Measurements from ENCODE around the gene SFRP4. TPM values are rescaled to one million over a fixed set of nuclear protein-coding genes. Genes with fewer than 3 reads are reported as not detected.

Gene SFRP4
- total and polyA plus RNA-seq, 2 of the 8 experiments (the other 6 are each of a cell fraction or from before 2014, with no cell fraction given) = 0.03 TPM; not detected in 1

- Histone ChIP-seq H2AFZ (ENCODE audit: low read length) (no peak overlapping the region), H2AK5ac (ENCODE audit: low read depth, low read length) (no peak overlapping the region), H3K4ac (replicated peaks; ENCODE audit: insufficient read length, low read depth, low read length) (no peak overlapping the region), H2BK120ac (replicated peaks; ENCODE audit: low read depth, low read length) (no peak overlapping the region), H4K20me1 (replicated peaks in 1 of 2; ENCODE audit: control insufficient read depth in 1 of 2, insufficient read depth in 2 of 2, low read length in 2 of 2) (no peaks in the 10 kb centered on the region), H3K56ac (replicated peaks; ENCODE audit: insufficient read length, low read depth, low read length) (no peak overlapping the region), H2BK12ac (ENCODE audit: low read depth, low read length) (no peak overlapping the region), H4K91ac (replicated peaks; ENCODE audit: insufficient read length, low read length) (no peak overlapping the region), H3K23me2 (ENCODE audit: low read depth, low read length) (no peaks in the 10 kb centered on the region), H3K79me2 (ENCODE audit: control insufficient read depth in 1 of 2, insufficient read depth in 2 of 2, low read length in 2 of 2) (no peaks in the 10 kb centered on the region), H3K79me1 (ENCODE audit: low read depth, low read length) (no peaks in the 10 kb centered on the region), H3K4me3 (ENCODE audit: extremely low read depth in 1 of 4, insufficient read depth in 2 of 4, low read depth in 3 of 4, low read length in 4 of 4) (no peak overlapping the region), H3K4me2 (ENCODE audit: insufficient read depth in 1 of 2, low read depth in 2 of 2, low read length in 2 of 2) (no peak overlapping the region), H4K5ac (ENCODE audit: insufficient read length, low read depth, low read length) (no peak overlapping the region), H2BK20ac (ENCODE audit: low read length) (no peak overlapping the region), H2BK15ac (ENCODE audit: low read length) (no peak overlapping the region), H3K9me3 (ENCODE audit: insufficient read depth in 2 of 2, low read depth in 1 of 2, low read length in 1 of 2) (no peaks in the 10 kb centered on the region), H3K9ac (replicated peaks in 1 of 4; ENCODE audit: extremely low read depth in 1 of 4, low read depth in 3 of 4, low read length in 3 of 4) (no peak overlapping the region), H3K14ac (ENCODE audit: insufficient read length) (no peak overlapping the region), H3K4me1 (replicated peaks in 1 of 4; ENCODE audit: control insufficient read depth in 3 of 4, insufficient read depth in 4 of 4, low read length in 3 of 4) (no peaks in the 10 kb centered on the region), H3K23ac (ENCODE audit: insufficient read length) (no peak overlapping the region), H4K8ac (ENCODE audit: extremely low read depth, insufficient read depth, low read length) (no peak overlapping the region), H3K27ac (ENCODE audit: low read depth, low read length) (no peak overlapping the region), H3K36me3 (ENCODE audit: control insufficient read depth in 2 of 4, insufficient read depth in 4 of 4, low read length in 3 of 4) (no peaks in the 10 kb centered on the region), H2BK5ac (ENCODE audit: low read depth, low read length) (no peak overlapping the region), H3K18ac (ENCODE audit: extremely low read depth, low read length) (no peak overlapping the region), H3K27me3 (replicated peaks in 1 of 4; ENCODE audit: control insufficient read depth in 3 of 4, extremely low read depth in 1 of 4, insufficient read depth in 3 of 4, low read length in 3 of 4) (no peaks in the 10 kb centered on the region)
- FAIRE-seq (no peak), DNase-seq (ENCODE audit: low read depth in 1 of 2, low spot score in 2 of 2) (no peak)
- TF ChIP-seq SP1 (IDR thresholded peaks at IDR 0.05; ENCODE audit: low read depth, low read length) (no peak), JUND (IDR thresholded peaks at IDR 0.05; ENCODE audit: low read length) (no peak), SP4 (IDR thresholded peaks at IDR 0.05; ENCODE audit: low read length) (no peak)
- ChIA-PET POLR2A (ENCODE audit: partially characterized antibody) (no interaction called here), CTCF (ENCODE audit: partially characterized antibody) (interaction anchor here (2.0 kb wide), 1 partner anchor 14 kb away, joined by 4 read pairs; no protein-coding TSS in a partner anchor)
These were observed 23.3 kb downstream of the SFRP4 start for GRCh38 chr7:37893359-37893758.

Measured in H1 (cell line).